NCI-H1048 (cell line): ENCODE measurements around the gene GASK1B.

ENCODE experiments used
- DNase-seq: peaks from one replicate; lab custom pipeline; 2025; lab: John Stamatoyannopoulos, UW

The GASK1B gene

GRCh38 chr4:158139086-158139485 lies 33.7 kb downstream of the GASK1B start:
- DNase-seq = no peak

DNA sequence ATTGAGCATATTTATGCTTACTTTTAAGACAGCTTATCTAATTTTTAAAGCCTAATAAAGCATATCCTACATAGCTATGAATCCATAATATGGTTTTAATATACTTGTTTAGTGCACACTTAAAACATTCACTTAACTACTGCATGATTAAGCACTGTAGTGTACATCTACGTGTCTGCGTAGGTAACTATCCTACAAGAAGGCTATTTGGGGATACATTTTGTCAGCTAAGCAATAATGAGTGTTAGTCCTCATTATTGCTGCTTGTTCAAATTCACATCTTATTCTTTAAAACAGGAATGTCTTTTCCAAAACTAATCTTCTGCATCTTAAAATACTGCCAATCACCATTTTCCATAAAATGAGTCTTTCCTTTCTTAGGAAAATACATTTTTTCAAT lies 38.6 kb downstream of the GASK1B start:
- DNase-seq = no peak

DNA sequence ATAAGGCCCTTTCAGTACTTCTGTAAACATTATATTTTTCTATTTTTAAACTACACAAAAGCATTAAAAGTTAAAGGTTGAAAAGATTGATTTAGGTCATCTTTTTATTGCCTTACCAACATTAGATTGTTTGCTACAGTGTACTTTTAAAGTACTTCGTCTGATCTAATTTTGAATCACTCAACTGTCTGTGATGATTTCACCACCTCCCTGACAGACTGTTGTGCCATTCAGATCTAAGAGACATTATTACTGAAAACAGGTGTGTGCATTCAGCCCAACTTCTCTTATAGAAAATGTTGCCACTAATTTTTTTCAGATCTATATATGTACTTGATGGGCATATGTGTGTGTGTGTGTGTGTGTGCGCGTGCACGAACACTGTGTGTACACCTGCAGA lies 39.3 kb downstream of the GASK1B start:
- no peak for DNase-seq

GRCh38 chr4:158131027-158131426 lies 41.8 kb downstream of the GASK1B start:
- no peak for DNase-seq

DNA sequence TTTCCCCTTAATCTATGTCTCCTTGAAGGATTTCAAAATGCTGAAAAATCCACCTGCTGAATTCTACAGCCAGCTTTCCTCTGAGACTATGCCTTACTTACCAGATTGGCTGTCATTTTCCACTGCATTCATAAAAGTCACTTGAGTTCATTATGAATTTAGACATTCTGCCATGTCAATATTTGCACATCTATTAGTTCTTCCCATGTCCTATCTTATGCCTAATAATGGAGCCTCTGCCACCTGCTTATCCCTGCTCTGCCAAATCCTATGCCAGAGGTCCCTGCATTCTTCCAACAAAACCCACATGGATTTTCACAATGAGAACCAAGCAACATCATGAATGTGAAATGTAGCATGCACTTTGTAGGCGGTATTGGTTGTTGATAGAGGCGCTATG lies 42.6 kb downstream of the GASK1B start:
- DNase-seq = no peak

GRCh38 chr4:158129694-158130093 lies 43.1 kb downstream of the GASK1B start:
- DNase-seq = no peak

- DNase-seq = no peak
Measured at GRCh38 chr4:158128540-158128939, 44.3 kb downstream of the GASK1B start.

DNA sequence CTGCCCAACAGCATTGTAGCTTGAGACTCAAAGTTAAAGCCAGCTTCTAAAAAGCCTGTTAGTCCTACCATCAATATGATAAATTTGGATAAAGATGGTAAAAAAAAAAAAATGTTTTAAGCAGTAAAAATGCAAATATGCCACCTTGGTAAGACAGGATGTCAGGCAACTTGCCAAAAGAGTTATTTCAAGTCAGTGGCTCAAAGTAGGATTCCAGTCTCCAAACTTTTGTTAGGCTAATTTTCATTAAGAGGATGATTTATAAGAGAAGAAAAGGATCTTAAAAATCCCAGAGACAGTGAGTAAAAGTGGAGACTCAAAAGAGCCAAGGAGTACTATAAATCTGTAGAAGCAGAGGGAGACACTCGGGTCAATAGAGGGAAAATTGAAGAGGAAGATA lies 47.5 kb downstream of the GASK1B start:
- DNase-seq = no peak
